HEK293 (cell line): Measurements from ENCODE around the gene MGAT4B.

Source experiments
- CTCF ChIA-PET: fragments of 350-600 bp; formaldehyde crosslinking; extraction: SDS; loops from one replicate; lab custom pipeline; 2021; ENCODE audit warnings: antibody characterized with exemption; lab: Yijun Ruan, JAX
- POLR2A ChIA-PET: fragments of 300-600 bp; formaldehyde crosslinking; extraction: SDS; loops from one replicate; lab custom pipeline; 2020; ENCODE audit warnings: antibody characterized with exemption, inconsistent platforms; lab: Yijun Ruan, JAX
- H3K27ac ChIP-seq: fragments of 200-500 bp; sonication (Bioruptor generic); 2 replicates; pipeline ENCODE4 v1.5.1; 2014; ENCODE audit warnings: low read depth, low read length, control low read depth, inconsistent platforms; ENCODE audit errors: extremely low read depth
- H3K36me3 ChIP-seq, 2 experiments: fragments of 200-500 bp in 1 of 2; sonication (Bioruptor generic) in 1 of 2; 1 replicate in 1 of 2; 2 replicates in 1 of 2; pipeline ENCODE4 v1.5.1; 2014 to 2017; ENCODE audit warnings: inconsistent platforms in 2 of 2, low read length in 2 of 2; ENCODE audit not compliant: control insufficient read depth in 2 of 2, insufficient read depth in 1 of 2
- H3K4me1 ChIP-seq: fragments of 200-500 bp; sonication (Bioruptor generic); 2 replicates; pipeline ENCODE4 v1.5.1; 2014; ENCODE audit warnings: mild to moderate bottlenecking, low read length, inconsistent platforms; ENCODE audit not compliant: control insufficient read depth, insufficient read depth
- H3K4me3 ChIP-seq: 2 replicates; pipeline ENCODE4 v1.5.1; 2011; ENCODE audit warnings: low read depth, mild to moderate bottlenecking, control low read depth, low read length, moderate library complexity
- H3K9me3 ChIP-seq: fragments of 200-500 bp; sonication (Bioruptor generic); 2 replicates; pipeline ENCODE4 v1.5.1; 2014; ENCODE audit warnings: low read depth, low read length, inconsistent platforms; ENCODE audit not compliant: control insufficient read depth, insufficient read depth
- AEBP2 ChIP-seq: fragments of 450-650 bp; formaldehyde crosslinking; IDR thresholded peaks from 2 replicates; pipeline ENCODE4 v1.5.1; 2016; ENCODE audit warnings: missing biosample characterization, missing genetic modification characterization, borderline replicate concordance
- EGR2 ChIP-seq: fragments of 450-650 bp; formaldehyde crosslinking; IDR thresholded peaks from 2 replicates; pipeline ENCODE4 v1.5.1; 2016; ENCODE audit warnings: low read depth, missing biosample characterization, missing genetic modification characterization
- GLIS1 ChIP-seq: fragments of 450-650 bp; formaldehyde crosslinking; IDR thresholded peaks from 2 replicates; pipeline ENCODE4 v1.5.1; 2016; ENCODE audit warnings: missing biosample characterization, missing genetic modification characterization
- GLIS2 ChIP-seq: fragments of 450-650 bp; formaldehyde crosslinking; IDR thresholded peaks from 2 replicates; pipeline ENCODE4 v1.5.1; 2016; ENCODE audit warnings: missing biosample characterization, missing genetic modification characterization
- KLF7 ChIP-seq: fragments of 450-650 bp; formaldehyde crosslinking; IDR thresholded peaks from 2 replicates; pipeline ENCODE4 v1.5.1; 2016; ENCODE audit warnings: missing biosample characterization, missing genetic modification characterization, borderline replicate concordance
- KLF9 ChIP-seq: fragments of 450-650 bp; formaldehyde crosslinking; IDR thresholded peaks from 2 replicates; pipeline ENCODE4 v1.5.1; 2016; ENCODE audit warnings: missing biosample characterization, missing genetic modification characterization, low read depth
- OSR2 ChIP-seq: fragments of 450-650 bp; formaldehyde crosslinking; IDR thresholded peaks from 2 replicates; pipeline ENCODE4 v1.5.1; 2016; ENCODE audit warnings: missing biosample characterization, missing genetic modification characterization
- ZBTB17 ChIP-seq: fragments of 450-650 bp; formaldehyde crosslinking; IDR thresholded peaks from 2 replicates; pipeline ENCODE4 v1.5.1; 2016; ENCODE audit warnings: missing biosample characterization, missing genetic modification characterization
- ZBTB20 ChIP-seq: fragments of 450-650 bp; formaldehyde crosslinking; IDR thresholded peaks from 2 replicates; pipeline ENCODE4 v1.5.1; 2016; ENCODE audit warnings: missing biosample characterization, missing genetic modification characterization
- ZFHX2 ChIP-seq: fragments of 450-650 bp; formaldehyde crosslinking; conservative IDR thresholded peaks from 2 replicates; pipeline ENCODE4 v1.5.1; 2016; ENCODE audit warnings: missing biosample characterization, missing genetic modification characterization
- ZIC2 ChIP-seq: fragments of 450-650 bp; formaldehyde crosslinking; IDR thresholded peaks from 2 replicates; pipeline ENCODE4 v1.5.1; 2016; ENCODE audit warnings: missing biosample characterization, missing genetic modification characterization
- ZNF112 ChIP-seq: fragments of 450-650 bp; formaldehyde crosslinking; IDR thresholded peaks from 2 replicates; pipeline ENCODE4 v1.5.0; 2017; ENCODE audit warnings: missing biosample characterization, missing genetic modification characterization
- ZNF133 ChIP-seq: fragments of 450-650 bp; formaldehyde crosslinking; IDR thresholded peaks from 2 replicates; pipeline ENCODE4 v1.5.1; 2016; ENCODE audit warnings: missing biosample characterization, missing genetic modification characterization
- ZNF148 ChIP-seq: fragments of 450-650 bp; formaldehyde crosslinking; IDR thresholded peaks from 2 replicates; pipeline ENCODE4 v1.5.0; 2017; ENCODE audit warnings: missing biosample characterization, missing genetic modification characterization, borderline replicate concordance
- ZNF174 ChIP-seq: fragments of 450-650 bp; formaldehyde crosslinking; IDR thresholded peaks from 2 replicates; pipeline ENCODE4 v1.5.0; 2017; ENCODE audit warnings: missing biosample characterization, mild to moderate bottlenecking, missing genetic modification characterization
- ZNF449 ChIP-seq: fragments of 450-650 bp; formaldehyde crosslinking; IDR thresholded peaks from 2 replicates; pipeline ENCODE4 v1.5.1; 2017; ENCODE audit warnings: missing biosample characterization, mild to moderate bottlenecking, missing genetic modification characterization, moderate library complexity
- ZNF555 ChIP-seq: fragments of 450-650 bp; formaldehyde crosslinking; conservative IDR thresholded peaks from 2 replicates; pipeline ENCODE4 v1.5.1; 2017; ENCODE audit warnings: missing biosample characterization, mild to moderate bottlenecking, missing genetic modification characterization, inconsistent platforms
- ZNF585B ChIP-seq: fragments of 450-650 bp; formaldehyde crosslinking; IDR thresholded peaks from 2 replicates; pipeline ENCODE4 v1.5.1; 2016; ENCODE audit warnings: missing biosample characterization, missing genetic modification characterization
- ZNF600 ChIP-seq: fragments of 450-650 bp; formaldehyde crosslinking; IDR thresholded peaks from 2 replicates; pipeline ENCODE4 v1.5.1; 2016; ENCODE audit warnings: missing biosample characterization, missing genetic modification characterization
- ZNF692 ChIP-seq: fragments of 450-650 bp; formaldehyde crosslinking; IDR thresholded peaks from 2 replicates; pipeline ENCODE4 v1.5.1; 2016; ENCODE audit warnings: missing biosample characterization, missing genetic modification characterization
- ZNF76 ChIP-seq: fragments of 450-650 bp; formaldehyde crosslinking; IDR thresholded peaks from 2 replicates; pipeline ENCODE4; 2016; ENCODE audit warnings: low read depth, missing biosample characterization, missing genetic modification characterization, borderline replicate concordance
- TF ChIP-seq, protein P1 (sequence below): fragments of 450-650 bp; formaldehyde crosslinking; IDR thresholded peaks from 2 replicates; pipeline ENCODE4 v1.5.1; 2016; ENCODE audit warnings: missing biosample characterization, missing genetic modification characterization
- TF ChIP-seq, protein P2 (sequence below): fragments of 450-650 bp; formaldehyde crosslinking; IDR thresholded peaks from 2 replicates; pipeline ENCODE4 v1.5.1; 2017; ENCODE audit warnings: missing biosample characterization, missing genetic modification characterization
- TF ChIP-seq, protein P3 (sequence below): fragments of 450-650 bp; formaldehyde crosslinking; optimal IDR thresholded peaks from 2 replicates; pipeline ENCODE3; 2016; ENCODE audit warnings: missing biosample characterization, mild to moderate bottlenecking, missing genetic modification characterization

The MGAT4B gene

DNA sequence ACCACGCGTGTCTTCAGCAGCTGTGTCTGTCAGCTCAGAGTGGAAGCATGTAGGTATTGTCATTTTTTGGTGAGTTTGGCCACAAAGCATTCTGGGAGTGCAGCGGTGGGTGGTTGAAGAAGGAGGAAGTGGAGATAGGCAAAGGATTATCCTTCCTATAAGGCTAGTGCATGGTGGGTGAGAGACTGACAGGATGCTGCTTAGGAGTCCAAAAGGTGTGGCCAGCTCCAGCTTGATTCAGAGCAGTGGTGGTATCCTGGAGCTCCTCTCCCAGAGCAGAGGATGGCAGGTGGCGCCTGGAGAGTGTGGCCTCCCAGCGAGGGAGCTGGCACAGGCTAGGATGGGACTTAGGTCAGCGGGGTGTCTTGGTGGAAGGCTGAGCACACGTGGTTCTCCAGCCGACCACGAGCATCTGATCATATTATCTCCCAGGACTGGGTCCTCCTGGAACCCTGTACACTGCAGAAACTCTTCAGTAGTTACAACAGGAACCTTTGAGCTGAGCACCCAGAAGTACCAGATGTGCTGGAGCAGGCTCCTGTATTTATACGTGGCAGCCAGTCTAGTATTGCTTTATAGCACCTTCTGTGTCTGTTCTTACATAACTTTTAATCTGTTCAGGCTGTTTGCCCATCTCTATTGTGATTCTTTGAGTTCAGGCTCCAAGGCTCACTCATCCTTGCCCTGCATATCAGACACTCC, 44.4 kb downstream of the MGAT4B start:
- CTCF ChIA-PET = interaction anchor here (0.6 to 2.7 kb wide), 27 partner anchors 7 to 141 kb away, joined by 3 to 17 read pairs (median 4); partner anchors contain the start of genes LTC4S, MAML1 and MRNIP
- Histone ChIP-seq H3K27ac (no peak overlapping the region), H3K4me3 (no peak overlapping the region)

More for the DNA sequence above, 44.4 kb downstream of the MGAT4B start:
- H3K4me1 ChIP-seq = peaks cover 13% of the 10 kb centered on the region
- H3K36me3 ChIP-seq = peaks cover 5 to 22% of the 10 kb centered on the region in 2 experiments
- H3K9me3 ChIP-seq = no peaks in the 10 kb centered on the region
- TF ChIP-seq, protein P1, sequence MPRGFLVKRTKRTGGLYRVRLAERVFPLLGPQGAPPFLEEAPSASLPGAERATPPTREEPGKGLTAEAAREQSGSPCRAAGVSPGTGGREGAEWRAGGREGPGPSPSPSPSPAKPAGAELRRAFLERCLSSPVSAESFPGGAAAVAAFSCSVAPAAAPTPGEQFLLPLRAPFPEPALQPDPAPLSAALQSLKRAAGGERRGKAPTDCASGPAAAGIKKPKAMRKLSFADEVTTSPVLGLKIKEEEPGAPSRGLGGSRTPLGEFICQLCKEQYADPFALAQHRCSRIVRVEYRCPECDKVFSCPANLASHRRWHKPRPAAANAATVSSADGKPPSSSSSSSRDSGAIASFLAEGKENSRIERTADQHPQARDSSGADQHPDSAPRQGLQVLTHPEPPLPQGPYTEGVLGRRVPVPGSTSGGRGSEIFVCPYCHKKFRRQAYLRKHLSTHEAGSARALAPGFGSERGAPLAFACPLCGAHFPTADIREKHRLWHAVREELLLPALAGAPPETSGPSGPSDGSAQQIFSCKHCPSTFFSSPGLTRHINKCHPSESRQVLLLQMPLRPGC = 0 out of 2 replicates have a peak, but pooled peaks have one; percentile 23
- TF ChIP-seq ZBTB17 (peak; percentile 91), KLF7 (no peak), ZNF133 (no peak), AEBP2 (tag by site-specific recombination) (no peak), ZNF174 (no peak), ZBTB20 (tag by site-specific recombination) (0 out of 2 replicates have a peak, but pooled peaks have one; percentile 43), ZNF148 (no peak), GLIS2 (tag by site-specific recombination) (peak; percentile 64), ZNF76 (tag by site-specific recombination) (peak; percentile 81), GLIS1 (tag by site-specific recombination) (peak; percentile 94), ZNF449 (tag by site-specific recombination) (no peak), ZNF555 (no peak), ZNF585B (tag by site-specific recombination) (peak; percentile 65), ZFHX2 (tag by site-specific recombination) (0 out of 2 replicates have a peak, but pooled peaks have one; percentile 34), ZNF112 (tag by site-specific recombination) (no peak), EGR2 (tag by site-specific recombination) (0 out of 2 replicates have a peak, but pooled peaks have one; percentile 27), KLF9 (no peak), OSR2 (tag by site-specific recombination) (peak; percentile 52), ZIC2 (tag by site-specific recombination) (peak; percentile 92), ZNF692 (tag by site-specific recombination) (no peak), ZNF600 (tag by site-specific recombination) (peak; percentile 62; the same call in 1 of the 2 replicates)
- TF ChIP-seq, protein P2, sequence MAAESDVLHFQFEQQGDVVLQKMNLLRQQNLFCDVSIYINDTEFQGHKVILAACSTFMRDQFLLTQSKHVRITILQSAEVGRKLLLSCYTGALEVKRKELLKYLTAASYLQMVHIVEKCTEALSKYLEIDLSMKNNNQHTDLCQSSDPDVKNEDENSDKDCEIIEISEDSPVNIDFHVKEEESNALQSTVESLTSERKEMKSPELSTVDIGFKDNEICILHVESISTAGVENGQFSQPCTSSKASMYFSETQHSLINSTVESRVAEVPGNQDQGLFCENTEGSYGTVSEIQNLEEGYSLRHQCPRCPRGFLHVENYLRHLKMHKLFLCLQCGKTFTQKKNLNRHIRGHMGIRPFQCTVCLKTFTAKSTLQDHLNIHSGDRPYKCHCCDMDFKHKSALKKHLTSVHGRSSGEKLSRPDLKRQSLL = peak; percentile 63; the same call in 1 of the 2 replicates
- TF ChIP-seq, protein P3, sequence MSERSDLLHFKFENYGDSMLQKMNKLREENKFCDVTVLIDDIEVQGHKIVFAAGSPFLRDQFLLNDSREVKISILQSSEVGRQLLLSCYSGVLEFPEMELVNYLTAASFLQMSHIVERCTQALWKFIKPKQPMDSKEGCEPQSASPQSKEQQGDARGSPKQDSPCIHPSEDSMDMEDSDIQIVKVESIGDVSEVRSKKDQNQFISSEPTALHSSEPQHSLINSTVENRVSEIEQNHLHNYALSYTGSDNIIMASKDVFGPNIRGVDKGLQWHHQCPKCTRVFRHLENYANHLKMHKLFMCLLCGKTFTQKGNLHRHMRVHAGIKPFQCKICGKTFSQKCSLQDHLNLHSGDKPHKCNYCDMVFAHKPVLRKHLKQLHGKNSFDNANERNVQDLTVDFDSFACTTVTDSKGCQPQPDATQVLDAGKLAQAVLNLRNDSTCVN = no peak
- POLR2A ChIA-PET = interaction anchor here (1.2 to 2.8 kb wide), 4 partner anchors 25 to 139 kb away, joined by 3 to 11 read pairs (median 4); partner anchors contain the start of gene HNRNPH1
